Measurements from ENCODE around the gene VAMP2.

VAMP2 gene

DNA sequence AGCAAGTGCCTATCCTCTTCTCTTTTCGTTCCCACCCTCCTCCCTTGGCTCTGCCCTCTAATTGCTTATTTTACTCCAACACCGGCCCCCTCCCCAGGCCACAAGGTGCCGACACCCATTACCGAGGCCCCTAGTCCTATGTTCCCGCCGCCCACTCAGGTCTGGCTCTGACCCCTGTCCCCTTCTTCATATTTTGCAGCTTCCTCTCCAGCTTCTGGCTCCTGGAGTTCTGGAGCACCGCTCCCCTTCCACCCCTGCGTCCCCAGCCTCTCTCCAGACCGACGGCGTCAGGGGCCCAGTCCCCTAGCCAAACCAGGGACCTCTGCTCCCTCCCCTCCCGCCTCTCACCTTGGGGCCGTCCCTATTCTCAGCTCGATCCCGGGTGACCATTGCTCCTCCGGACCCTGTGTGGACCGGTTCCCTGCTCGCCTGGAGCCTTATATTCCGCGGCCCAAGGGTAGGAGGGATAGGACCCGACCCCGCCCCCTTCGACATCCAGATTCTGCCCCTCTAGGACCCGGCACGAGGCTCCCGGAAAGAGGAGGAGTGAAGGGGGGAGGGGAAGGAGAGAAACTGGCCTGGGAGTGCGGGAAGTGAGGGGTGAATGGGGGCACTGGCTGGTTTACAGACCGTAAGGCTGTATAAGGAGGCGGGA is 38.9 kb downstream of the VAMP2 start, which contains the start of gene HES7:
HES7 (minus strand) TSS at position 412 of the 655 bp plus-strand sequence; CDS start at position 390, 22 bp downstream.
- peak within 1 kb of the TSS; percentile 11 for H3K9ac ChIP-seq (ENCODE audit: low read length)
- peaks cover 66% of the 10 kb centered on the region for H3K27me3 ChIP-seq (ENCODE audit: control insufficient read depth, insufficient read depth, low read length)
- no peaks in the 10 kb centered on the region for H3K9me3 ChIP-seq (ENCODE audit: control insufficient read depth, insufficient read depth, low read depth, low read length)
- H3K4me1 ChIP-seq (ENCODE audit: control insufficient read depth, insufficient read depth, low read length) = peaks cover 13% of the 10 kb centered on the region
- no peak within 1 kb of the TSS for H3K27ac ChIP-seq (ENCODE audit: low read depth, low read length)
- H3K4me3 ChIP-seq (ENCODE audit: low read depth, low read length) = peak within 1 kb of the TSS; percentile 78
- no peaks in the 10 kb centered on the region for H3K36me3 ChIP-seq (ENCODE audit: control insufficient read depth, insufficient read depth, low read length)

DNA sequence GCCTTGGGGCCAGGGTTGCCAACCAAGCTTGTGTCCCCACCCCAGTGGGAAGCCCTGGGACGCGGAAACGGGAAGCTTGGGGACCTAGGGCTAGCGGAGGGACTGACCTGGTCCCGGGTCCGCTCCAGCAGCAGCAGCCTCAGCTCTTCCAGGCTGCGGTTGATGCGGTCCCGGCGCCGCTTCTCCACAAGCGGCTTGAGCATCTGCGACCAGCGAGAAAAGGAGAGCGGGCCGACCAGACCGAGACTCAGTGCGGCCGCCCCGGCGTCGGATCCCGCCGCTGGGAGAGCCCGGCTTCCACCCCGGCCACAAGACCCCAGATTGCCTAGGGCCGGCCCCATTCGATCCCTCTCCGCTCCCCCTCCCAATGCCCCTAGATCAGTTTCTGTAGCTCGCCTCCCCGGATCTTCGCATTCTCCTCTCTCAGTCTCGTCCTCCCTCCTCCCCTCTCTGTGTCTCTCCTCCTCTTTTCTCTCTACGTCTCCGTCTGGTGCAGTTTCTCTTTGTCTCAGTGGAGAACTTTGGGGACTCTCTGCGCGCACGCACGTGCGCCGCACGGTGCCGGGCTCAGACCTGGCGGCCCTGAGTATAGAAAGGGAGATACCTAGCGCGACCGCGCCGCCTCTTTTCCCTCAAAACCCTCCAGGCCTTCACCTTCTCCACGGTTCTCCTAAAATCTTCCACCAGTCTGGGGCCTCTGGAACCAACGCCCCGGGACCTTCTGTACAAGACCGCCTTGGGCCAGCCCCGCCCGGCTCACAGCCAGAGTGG is 39.6 kb downstream of the VAMP2 start:
- peak overlapping the region; percentile 78 for H3K4me3 ChIP-seq (ENCODE audit: low read depth, low read length)

DNA sequence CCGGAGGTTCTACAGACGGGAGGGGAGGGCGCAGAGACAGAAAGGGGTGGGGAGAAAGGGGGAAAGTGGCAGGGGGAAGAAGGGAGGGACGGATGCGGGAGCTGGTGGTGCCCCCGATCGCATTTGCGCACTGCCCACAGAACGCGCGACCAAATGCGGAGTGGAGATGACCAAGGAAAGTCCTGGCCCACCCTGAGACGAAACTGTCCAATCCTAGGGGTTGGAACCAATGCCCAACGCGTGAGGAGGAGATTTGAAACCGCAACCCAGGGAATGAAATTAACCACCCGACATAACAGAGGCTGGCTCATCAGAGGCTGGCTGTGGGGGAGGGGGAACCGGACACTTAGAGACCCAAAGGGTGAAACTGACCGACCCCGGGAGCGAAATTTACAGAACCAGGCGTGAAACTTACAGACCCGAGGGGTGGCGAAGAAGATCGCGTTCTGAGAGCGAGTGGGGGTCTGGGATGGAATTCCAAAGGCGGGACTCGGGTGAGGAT is 40.3 kb downstream of the VAMP2 start:
- Histone ChIP-seq H3K36me3 (ENCODE audit: control insufficient read depth, insufficient read depth, low read length) (no peaks in the 10 kb centered on the region), H3K4me3 (ENCODE audit: low read depth, low read length) (peak overlapping the region; percentile 78), H3K9ac (ENCODE audit: low read length) (peak overlapping the region; percentile 2), H3K9me3 (ENCODE audit: control insufficient read depth, insufficient read depth, low read depth, low read length) (no peaks in the 10 kb centered on the region), H3K27me3 (ENCODE audit: control insufficient read depth, insufficient read depth, low read length) (peaks cover 64% of the 10 kb centered on the region), H3K4me1 (ENCODE audit: control insufficient read depth, insufficient read depth, low read length) (peaks cover 13% of the 10 kb centered on the region), H3K27ac (ENCODE audit: low read depth, low read length) (no peak overlapping the region)

More for the DNA sequence above, 39.6 kb downstream of the VAMP2 start:
- peak overlapping the region; percentile 2 for H3K9ac ChIP-seq (ENCODE audit: low read length)
- H3K36me3 ChIP-seq (ENCODE audit: control insufficient read depth, insufficient read depth, low read length) = no peaks in the 10 kb centered on the region
- H3K27me3 ChIP-seq (ENCODE audit: control insufficient read depth, insufficient read depth, low read length) = peaks cover 64% of the 10 kb centered on the region
- H3K4me1 ChIP-seq (ENCODE audit: control insufficient read depth, insufficient read depth, low read length) = peaks cover 13% of the 10 kb centered on the region
- H3K9me3 ChIP-seq (ENCODE audit: control insufficient read depth, insufficient read depth, low read depth, low read length) = no peaks in the 10 kb centered on the region
- H3K27ac ChIP-seq (ENCODE audit: low read depth, low read length) = no peak overlapping the region

DNA sequence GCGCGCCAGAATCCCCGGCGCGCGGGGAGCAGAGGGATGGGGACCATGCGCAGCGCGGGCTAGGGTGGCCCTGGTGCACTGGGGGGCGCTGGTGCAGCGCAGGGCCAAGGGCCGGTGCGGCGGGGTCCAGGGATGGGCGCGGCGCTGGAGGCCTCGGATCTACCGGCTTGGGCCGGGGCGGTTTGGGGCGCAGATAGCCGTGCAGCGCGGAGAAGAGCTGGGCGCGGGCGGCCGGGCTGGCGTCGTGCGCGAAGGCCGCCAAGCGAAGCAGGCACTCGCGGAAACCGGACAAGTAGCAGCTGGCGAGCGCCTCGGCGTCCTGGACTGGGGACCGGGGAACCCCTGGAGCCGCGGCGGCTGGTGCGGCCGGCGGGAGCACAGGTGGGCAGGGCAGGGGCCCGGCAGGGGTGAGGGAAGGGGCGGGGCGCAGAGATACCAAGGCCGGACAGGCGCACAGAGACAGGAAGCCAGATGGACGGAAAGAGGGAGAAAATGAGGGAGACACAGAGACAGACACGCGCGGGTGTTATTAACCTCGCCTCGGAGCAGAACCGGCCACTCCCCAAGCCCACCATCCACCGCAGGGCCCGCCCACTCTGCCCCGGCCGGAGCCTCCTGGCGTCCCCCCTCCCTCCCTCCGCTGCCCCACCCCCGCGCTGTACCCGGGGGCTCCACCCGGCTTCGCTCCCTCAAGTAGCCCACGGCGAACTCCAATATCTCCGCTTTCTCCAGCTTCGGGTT is 40.9 kb downstream of the VAMP2 start:
- Histone ChIP-seq H3K9ac (ENCODE audit: low read length) (no peak overlapping the region), H3K9me3 (ENCODE audit: control insufficient read depth, insufficient read depth, low read depth, low read length) (no peaks in the 10 kb centered on the region), H3K27me3 (ENCODE audit: control insufficient read depth, insufficient read depth, low read length) (peaks cover 64% of the 10 kb centered on the region), H3K27ac (ENCODE audit: low read depth, low read length) (no peak overlapping the region), H3K36me3 (ENCODE audit: control insufficient read depth, insufficient read depth, low read length) (no peaks in the 10 kb centered on the region), H3K4me3 (ENCODE audit: low read depth, low read length) (peak overlapping the region; percentile 78), H3K4me1 (ENCODE audit: control insufficient read depth, insufficient read depth, low read length) (peaks cover 10% of the 10 kb centered on the region)

DNA sequence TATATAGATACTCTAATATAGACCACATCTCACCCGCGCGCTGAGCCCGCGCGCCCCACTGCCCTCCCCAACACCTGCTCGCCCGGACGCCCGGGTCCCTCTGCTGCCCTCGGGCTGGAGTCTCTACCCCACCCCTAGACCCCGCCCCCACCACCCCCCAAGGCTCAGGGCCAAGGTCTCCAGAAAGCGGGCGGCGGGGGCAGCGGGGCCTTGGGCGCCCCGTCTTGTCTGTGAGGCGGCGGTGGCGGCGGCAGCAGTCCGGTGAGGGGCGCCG is 41.4 kb downstream of the VAMP2 start:
- H3K4me1 ChIP-seq (ENCODE audit: control insufficient read depth, insufficient read depth, low read length) = peaks cover 9% of the 10 kb centered on the region
- no peaks in the 10 kb centered on the region for H3K36me3 ChIP-seq (ENCODE audit: control insufficient read depth, insufficient read depth, low read length)
- no peaks in the 10 kb centered on the region for H3K9me3 ChIP-seq (ENCODE audit: control insufficient read depth, insufficient read depth, low read depth, low read length)
- H3K4me3 ChIP-seq (ENCODE audit: low read depth, low read length) = peak overlapping the region; percentile 78
- no peak overlapping the region for H3K27ac ChIP-seq (ENCODE audit: low read depth, low read length)
- no peak overlapping the region for H3K9ac ChIP-seq (ENCODE audit: low read length)
- H3K27me3 ChIP-seq (ENCODE audit: control insufficient read depth, insufficient read depth, low read length) = peaks cover 66% of the 10 kb centered on the region

DNA sequence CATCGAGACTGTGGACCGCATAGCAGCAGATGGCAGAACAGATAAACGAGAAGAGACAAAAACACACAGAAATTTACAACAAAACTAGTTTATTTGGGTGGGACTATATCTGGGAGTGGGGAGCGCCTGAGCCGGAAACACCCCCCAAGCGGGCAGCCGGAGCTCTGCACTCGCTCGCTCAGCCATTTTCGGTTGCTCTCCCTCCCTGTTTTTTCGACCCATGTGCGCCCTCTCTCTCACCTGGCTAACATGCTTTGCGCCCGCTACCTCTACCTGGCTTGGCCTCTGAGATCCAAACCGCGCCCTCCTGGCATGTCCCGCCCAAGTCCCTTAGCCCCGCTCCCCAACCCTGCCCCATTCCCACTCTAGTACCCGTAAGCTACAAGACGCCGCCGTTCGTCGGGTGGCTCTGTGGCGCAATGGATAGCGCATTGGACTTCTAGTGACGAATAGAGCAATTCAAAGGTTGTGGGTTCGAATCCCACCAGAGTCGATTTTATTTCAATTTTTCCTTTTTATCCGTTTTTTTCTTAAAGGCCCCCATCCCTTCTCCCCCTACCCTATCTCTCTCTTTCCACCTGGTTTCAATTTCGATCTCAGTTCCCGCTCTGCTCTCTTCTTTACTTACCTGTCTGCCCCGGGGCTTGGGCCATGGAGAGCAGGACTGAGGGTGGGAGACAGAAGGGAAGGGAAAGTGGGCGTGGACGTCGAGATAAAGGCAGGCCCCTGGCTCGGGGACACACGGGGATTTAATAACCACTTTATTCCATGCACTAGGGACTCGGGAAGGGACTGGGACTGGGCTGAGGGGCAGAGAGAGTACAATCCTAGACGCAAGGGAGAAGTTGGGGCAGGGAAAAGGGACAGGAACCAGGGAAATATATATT is 42.0 kb downstream of the VAMP2 start:
- no peak overlapping the region for H3K27ac ChIP-seq (ENCODE audit: low read depth, low read length)
- H3K9me3 ChIP-seq (ENCODE audit: control insufficient read depth, insufficient read depth, low read depth, low read length) = no peaks in the 10 kb centered on the region
- H3K4me1 ChIP-seq (ENCODE audit: control insufficient read depth, insufficient read depth, low read length) = peaks cover 9% of the 10 kb centered on the region
- H3K27me3 ChIP-seq (ENCODE audit: control insufficient read depth, insufficient read depth, low read length) = peaks cover 69% of the 10 kb centered on the region
- H3K36me3 ChIP-seq (ENCODE audit: control insufficient read depth, insufficient read depth, low read length) = no peaks in the 10 kb centered on the region
- peak overlapping the region; percentile 78 for H3K4me3 ChIP-seq (ENCODE audit: low read depth, low read length)
- peak overlapping the region; percentile 52 for H3K9ac ChIP-seq (ENCODE audit: low read length)

DNA sequence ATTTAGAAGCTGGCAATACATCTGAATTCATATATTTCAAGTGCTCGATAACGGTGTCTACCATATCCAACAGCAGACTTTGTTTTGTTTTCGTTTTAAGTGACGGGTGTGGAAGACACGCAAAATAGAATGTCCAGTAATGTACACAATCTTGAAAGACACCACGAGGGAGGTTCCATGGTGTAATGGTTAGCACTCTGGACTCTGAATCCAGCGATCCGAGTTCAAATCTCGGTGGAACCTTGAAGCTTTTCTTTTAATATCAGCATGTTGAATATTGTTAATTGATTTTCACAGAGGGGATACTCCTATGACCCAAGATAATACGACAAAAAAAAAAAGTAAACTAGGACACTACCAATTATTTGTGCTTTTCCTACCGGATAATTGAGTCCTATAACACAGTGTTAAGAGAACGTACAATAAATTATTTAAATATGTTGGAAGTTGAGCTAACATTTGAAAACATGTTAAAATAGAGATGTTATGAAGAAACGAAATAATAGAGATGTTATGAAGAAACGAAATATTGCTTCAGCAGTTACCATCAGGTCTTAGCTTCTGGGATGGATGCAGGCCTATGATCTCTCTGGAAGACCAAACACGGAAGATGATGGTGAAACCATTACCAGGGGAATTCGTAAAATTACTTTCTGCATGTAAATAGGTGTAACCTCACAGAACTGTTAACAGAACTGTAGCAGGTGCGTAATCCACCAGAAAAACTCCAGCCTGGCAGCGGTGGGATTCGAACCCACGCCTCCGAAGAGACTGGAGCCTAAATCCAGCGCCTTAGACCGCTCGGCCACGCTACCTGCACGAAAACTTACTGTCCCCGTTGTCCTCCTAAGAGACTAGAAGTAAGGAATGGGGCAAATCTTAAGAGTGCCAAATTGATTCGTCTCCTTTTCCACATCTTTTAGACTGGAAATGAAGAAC is 42.9 kb downstream of the VAMP2 start:
- Histone ChIP-seq H3K9me3 (ENCODE audit: control insufficient read depth, insufficient read depth, low read depth, low read length) (no peaks in the 10 kb centered on the region), H3K9ac (ENCODE audit: low read length) (peak overlapping the region; percentile 52), H3K4me3 (ENCODE audit: low read depth, low read length) (peak overlapping the region; percentile 78), H3K36me3 (ENCODE audit: control insufficient read depth, insufficient read depth, low read length) (no peaks in the 10 kb centered on the region), H3K27me3 (ENCODE audit: control insufficient read depth, insufficient read depth, low read length) (peaks cover 71% of the 10 kb centered on the region), H3K27ac (ENCODE audit: low read depth, low read length) (no peak overlapping the region), H3K4me1 (ENCODE audit: control insufficient read depth, insufficient read depth, low read length) (peaks cover 5% of the 10 kb centered on the region)

DNA sequence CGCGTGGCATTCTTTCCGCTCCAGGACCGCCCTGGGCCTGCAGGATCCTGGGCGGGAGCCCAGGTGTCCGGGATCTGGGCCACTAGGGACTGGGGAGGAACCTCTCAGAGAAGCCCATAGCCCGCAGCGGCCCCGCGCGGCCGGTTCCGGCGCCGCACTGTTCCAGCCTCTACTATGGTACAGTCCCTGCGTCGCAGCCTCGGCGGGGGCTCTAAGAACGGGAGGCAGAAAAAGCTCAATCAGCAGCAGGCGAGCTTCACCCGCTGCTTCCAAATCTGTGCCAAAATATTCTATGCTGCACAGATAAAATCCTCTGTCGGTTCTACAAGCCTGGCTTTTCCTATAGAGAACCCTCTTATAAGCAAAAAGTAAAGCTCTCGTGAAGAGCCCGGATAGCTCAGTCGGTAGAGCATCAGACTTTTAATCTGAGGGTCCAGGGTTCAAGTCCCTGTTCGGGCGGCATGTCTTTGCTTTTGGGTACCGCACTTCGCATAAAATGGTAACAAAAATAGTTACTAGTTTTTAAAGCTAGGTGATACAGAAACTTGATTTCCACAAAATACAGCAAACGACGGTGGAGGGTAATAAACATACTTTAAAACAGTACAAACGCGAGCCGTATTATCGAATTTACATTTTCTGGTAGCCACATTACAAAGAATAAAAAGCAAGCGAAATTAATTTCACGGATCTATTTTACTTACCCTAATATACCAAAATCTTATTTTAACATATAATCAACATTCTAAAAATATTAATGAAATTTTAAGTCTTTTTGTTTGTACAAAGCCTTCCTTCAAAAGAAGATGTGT is 43.8 kb downstream of the VAMP2 start:
- H3K4me1 ChIP-seq (ENCODE audit: control insufficient read depth, insufficient read depth, low read length) = no peaks in the 10 kb centered on the region
- H3K4me3 ChIP-seq (ENCODE audit: low read depth, low read length) = peak overlapping the region; percentile 78
- no peaks in the 10 kb centered on the region for H3K9me3 ChIP-seq (ENCODE audit: control insufficient read depth, insufficient read depth, low read depth, low read length)
- H3K27me3 ChIP-seq (ENCODE audit: control insufficient read depth, insufficient read depth, low read length) = peaks cover 71% of the 10 kb centered on the region
- H3K27ac ChIP-seq (ENCODE audit: low read depth, low read length) = no peak overlapping the region
- H3K9ac ChIP-seq (ENCODE audit: low read length) = peak overlapping the region; percentile 15
- H3K36me3 ChIP-seq (ENCODE audit: control insufficient read depth, insufficient read depth, low read length) = no peaks in the 10 kb centered on the region

DNA sequence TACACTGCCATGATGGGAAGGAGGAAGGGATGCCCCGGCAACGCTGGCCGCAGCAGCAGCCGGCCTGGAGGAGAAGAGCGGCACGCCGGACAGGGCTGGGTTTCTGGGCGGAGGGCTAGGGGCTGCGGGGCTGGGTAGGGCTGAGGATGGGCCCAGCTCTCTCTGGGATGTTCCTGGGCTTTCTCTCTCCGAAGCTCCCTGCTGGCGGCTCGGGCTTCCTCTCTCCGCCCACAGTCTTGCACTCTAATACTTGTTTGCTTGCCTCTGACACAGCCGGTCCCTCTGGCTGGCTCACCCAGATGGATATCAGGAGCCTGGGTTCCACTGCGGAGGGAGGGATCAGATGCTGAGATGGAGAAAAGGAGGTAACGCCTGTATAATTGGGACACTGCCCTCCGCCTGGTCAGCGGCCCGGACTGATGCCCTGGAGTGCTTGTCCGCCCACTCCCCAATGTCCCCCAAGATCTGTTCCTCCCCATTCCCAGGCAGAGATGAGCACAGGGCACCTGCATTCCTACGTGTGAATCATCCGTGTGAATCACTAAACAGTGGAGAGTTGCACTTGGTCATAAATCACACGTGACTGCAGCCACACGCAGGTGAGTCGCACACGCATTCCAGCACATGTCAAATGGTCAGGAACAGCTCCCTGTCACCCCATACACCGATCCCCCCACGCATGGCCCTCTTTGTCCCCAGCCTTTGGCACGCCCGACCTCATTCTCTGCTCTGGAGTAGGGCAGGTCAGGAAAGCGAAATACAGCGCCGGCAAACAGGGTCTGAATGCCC is 44.6 kb downstream of the VAMP2 start, which contains the start of gene ALOXE3:
ALOXE3 (minus strand) TSS at position 535 of the 789 bp plus-strand sequence; CDS start at position 11, 524 bp downstream.
- H3K9me3 ChIP-seq (ENCODE audit: control insufficient read depth, insufficient read depth, low read depth, low read length) = no peaks in the 10 kb centered on the region

More for the DNA sequence above, 44.6 kb downstream of the VAMP2 start, which contains the start of gene ALOXE3:
- H3K4me1 ChIP-seq (ENCODE audit: control insufficient read depth, insufficient read depth, low read length) = no peaks in the 10 kb centered on the region
- H3K27me3 ChIP-seq (ENCODE audit: control insufficient read depth, insufficient read depth, low read length) = peaks cover 68% of the 10 kb centered on the region
- H3K9ac ChIP-seq (ENCODE audit: low read length) = peak within 1 kb of the TSS; percentile 41
- no peak within 1 kb of the TSS for H3K27ac ChIP-seq (ENCODE audit: low read depth, low read length)
- H3K4me3 ChIP-seq (ENCODE audit: low read depth, low read length) = peak within 1 kb of the TSS; percentile 78
- no peaks in the 10 kb centered on the region for H3K36me3 ChIP-seq (ENCODE audit: control insufficient read depth, insufficient read depth, low read length)

All from HUES6 (cell line).